Measurements from ENCODE around the gene C2CD2. TPM values are rescaled to one million over a fixed set of nuclear protein-coding genes. Genes with fewer than 3 reads are reported as not detected.

C2CD2 gene
- total RNA-seq = 4.3 and 8.5 TPM in 2 replicates

DNA sequence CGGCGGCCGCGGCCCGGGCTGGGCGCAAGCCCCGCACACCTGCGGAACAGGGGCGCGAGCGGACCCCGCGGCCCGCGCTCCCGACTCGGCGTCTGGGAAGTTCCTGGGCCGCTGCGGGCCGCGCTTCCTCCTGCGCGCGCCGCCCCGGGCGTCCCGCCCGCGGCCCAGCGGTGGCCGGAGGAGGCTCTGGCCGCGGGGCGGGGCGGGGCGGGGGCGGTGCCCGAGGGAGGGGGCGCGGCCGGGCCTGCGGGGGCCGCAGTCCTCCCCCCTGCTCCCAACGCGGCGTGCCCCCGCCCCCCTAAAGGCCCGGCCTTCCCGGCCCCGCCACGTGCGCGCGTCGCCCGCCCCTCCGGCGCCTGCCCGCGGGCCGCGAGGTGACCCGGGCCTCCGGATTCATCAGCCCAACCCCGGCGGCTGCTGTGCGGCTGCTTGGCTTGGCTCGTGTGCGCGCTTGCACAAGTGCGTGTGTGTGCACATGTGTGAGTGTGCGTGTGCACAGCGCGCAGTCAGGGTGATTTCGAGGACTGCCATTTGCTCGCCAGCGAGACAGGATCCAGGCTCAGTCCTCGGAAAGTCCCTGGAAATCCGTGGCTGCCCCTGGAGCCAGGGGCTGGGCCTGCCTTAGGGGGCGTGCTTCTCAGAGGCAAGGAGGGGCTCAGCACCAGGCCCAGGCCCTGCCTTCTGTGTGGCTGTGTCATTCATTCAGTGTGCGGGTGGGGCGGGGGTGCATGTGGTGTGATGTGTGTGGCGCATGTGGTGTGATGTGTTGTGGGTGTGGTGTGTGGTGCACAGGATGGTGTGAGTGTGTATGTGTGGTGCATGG, at the start of gene C2CD2:
C2CD2 (minus strand) TSS at position 188 of the 823 bp plus-strand sequence. CDS start 370 bp downstream, outside the sequence.

DNA sequence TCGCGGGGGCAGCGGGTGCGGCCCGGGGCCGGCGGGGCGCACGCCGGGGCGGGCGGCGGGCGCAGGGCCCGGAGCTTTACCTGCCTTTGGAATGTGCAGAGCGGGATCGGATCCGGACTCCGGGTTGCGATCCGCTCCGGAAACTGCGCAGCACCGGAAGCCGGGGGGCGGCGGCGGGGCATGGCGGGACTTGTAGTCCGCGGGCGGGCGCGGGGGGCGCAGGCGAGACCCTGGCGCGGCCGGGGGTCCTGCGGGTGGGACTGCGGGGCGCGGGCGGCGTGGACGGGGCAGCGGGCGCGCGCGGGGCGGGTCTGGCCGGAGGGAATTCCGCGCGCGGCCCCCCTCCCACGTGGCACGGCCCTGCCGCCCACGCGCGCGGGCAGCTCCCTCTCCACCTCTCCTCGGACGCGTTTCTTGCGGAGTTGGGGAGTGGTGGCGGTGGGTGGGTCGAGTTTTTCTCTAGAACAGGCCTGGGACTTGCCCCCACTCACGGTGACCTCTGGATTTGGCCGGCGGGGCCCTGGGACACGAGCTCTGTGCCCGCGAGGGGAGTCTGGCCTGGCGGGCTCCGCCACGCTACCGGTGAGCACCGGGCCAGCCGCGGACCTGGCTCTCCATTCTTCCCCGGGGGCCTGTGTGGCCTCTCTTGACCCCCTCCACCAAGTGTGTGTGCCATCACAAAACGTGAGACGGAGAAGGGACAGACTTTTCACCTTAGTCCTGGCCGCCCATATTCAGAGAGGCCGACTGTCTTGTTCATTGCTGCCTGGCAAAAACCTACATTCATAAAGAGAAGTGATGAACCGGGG, 74.4 kb downstream of the C2CD2 start, which contains the start of gene PRDM15:
PRDM15 (minus strand) TSS at position 155 of the 809 bp plus-strand sequence. CDS start 18,981 bp downstream, outside the sequence.

Other genes with a start within 250 kb of the C2CD2 start
- gene RIPK4, start 187.0 kb downstream of the C2CD2 start, total RNA-seq = 41.0 and 44.5 TPM in 2 replicates
- gene PRDM15, start 74.7 kb downstream of the C2CD2 start, total RNA-seq = 4.5 and 7.4 TPM in 2 replicates
- gene ZBTB21, start 56.3 kb upstream of the C2CD2 start, total RNA-seq = 3.2 and 5.5 TPM in 2 replicates
- not detected in 2 replicates for gene UMODL1, start 117.3 kb upstream of the C2CD2 start, total RNA-seq